ENCODE measurements around the gene ZNF407.

ZNF407 gene

DNA sequence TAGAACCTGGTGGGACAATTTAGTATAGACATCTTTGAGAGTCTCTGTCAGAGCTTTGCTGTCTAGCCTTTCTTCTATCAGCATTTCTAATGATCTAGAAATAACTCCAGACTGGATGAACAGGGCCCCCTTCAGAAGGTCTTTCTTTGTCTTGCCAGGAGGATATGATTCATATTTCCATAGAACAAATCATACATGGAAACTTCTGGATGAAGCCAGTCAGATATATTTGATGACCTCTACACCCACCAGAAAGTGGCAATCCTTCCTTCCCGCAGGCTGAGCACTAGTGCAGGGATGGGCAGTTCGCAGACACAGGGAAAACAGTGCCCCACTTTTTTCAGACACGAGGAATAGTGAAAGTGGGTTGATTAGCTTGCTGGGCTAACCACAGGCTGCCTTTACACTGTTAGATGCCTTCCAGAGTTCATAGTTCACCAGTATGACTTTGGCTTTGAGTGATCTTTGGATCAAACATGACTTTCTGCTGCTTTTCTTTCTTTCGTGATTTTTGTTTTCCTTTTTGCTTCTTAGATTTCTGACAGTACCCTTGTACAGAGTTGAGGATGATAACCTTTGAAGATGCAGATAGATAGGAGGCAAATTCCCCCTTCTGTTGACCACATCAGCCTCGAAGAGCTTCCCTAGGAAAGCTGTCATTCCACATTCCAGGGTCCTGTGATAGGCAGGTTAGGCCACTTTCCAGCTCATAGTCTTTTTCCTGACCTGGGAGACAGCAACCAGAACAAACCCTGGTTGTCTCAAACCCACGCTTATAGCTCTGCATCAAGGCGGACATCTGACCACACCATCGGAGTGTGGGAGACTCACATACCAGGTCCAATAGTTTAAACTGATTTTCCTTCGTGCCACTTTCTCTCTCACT is 237.0 kb downstream of the ZNF407 start (continued):
- TF ChIP-seq, protein P1, sequence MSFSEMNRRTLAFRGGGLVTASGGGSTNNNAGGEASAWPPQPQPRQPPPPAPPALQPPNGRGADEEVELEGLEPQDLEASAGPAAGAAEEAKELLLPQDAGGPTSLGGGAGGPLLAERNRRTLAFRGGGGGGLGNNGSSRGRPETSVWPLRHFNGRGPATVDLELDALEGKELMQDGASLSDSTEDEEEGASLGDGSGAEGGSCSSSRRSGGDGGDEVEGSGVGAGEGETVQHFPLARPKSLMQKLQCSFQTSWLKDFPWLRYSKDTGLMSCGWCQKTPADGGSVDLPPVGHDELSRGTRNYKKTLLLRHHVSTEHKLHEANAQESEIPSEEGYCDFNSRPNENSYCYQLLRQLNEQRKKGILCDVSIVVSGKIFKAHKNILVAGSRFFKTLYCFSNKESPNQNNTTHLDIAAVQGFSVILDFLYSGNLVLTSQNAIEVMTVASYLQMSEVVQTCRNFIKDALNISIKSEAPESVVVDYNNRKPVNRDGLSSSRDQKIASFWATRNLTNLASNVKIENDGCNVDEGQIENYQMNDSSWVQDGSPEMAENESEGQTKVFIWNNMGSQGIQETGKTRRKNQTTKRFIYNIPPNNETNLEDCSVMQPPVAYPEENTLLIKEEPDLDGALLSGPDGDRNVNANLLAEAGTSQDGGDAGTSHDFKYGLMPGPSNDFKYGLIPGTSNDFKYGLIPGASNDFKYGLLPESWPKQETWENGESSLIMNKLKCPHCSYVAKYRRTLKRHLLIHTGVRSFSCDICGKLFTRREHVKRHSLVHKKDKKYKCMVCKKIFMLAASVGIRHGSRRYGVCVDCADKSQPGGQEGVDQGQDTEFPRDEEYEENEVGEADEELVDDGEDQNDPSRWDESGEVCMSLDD (tag by site-specific recombination; IDR thresholded peaks at IDR 0.05) = no peak
- TF ChIP-seq ZNF629 (tag by site-specific recombination; IDR thresholded peaks at IDR 0.05) (no peak), SALL2 (tag by site-specific recombination; IDR thresholded peaks at IDR 0.05; ENCODE audit: borderline replicate concordance) (no peak), ZNF10 (tag by site-specific recombination; IDR thresholded peaks at IDR 0.05) (no peak), ZBTB44 (tag by site-specific recombination; IDR thresholded peaks at IDR 0.05) (no peak), ZNF202 (tag by site-specific recombination; IDR thresholded peaks at IDR 0.05; ENCODE audit: borderline replicate concordance) (no peak), ZIC2 (tag by site-specific recombination; IDR thresholded peaks at IDR 0.05) (no peak), ZFP69B (tag by site-specific recombination; IDR thresholded peaks at IDR 0.05) (no peak), HOXA7 (CRISPR knock-in tag; IDR thresholded peaks at IDR 0.05; ENCODE audit: borderline replicate concordance) (no peak), ZNF530 (tag by site-specific recombination; IDR thresholded peaks at IDR 0.05; ENCODE audit: low read depth) (no peak), GLI2 (tag by site-specific recombination; IDR thresholded peaks at IDR 0.05; ENCODE audit: borderline replicate concordance, low read depth) (no peak)
- TF ChIP-seq, protein P2, sequence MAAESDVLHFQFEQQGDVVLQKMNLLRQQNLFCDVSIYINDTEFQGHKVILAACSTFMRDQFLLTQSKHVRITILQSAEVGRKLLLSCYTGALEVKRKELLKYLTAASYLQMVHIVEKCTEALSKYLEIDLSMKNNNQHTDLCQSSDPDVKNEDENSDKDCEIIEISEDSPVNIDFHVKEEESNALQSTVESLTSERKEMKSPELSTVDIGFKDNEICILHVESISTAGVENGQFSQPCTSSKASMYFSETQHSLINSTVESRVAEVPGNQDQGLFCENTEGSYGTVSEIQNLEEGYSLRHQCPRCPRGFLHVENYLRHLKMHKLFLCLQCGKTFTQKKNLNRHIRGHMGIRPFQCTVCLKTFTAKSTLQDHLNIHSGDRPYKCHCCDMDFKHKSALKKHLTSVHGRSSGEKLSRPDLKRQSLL (tag by site-specific recombination; IDR thresholded peaks at IDR 0.05) = no peak
- TF ChIP-seq, protein P3, sequence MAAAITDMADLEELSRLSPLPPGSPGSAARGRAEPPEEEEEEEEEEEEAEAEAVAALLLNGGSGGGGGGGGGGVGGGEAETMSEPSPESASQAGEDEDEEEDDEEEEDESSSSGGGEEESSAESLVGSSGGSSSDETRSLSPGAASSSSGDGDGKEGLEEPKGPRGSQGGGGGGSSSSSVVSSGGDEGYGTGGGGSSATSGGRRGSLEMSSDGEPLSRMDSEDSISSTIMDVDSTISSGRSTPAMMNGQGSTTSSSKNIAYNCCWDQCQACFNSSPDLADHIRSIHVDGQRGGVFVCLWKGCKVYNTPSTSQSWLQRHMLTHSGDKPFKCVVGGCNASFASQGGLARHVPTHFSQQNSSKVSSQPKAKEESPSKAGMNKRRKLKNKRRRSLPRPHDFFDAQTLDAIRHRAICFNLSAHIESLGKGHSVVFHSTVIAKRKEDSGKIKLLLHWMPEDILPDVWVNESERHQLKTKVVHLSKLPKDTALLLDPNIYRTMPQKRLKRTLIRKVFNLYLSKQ (tag by site-specific recombination; IDR thresholded peaks at IDR 0.05; ENCODE audit: borderline replicate concordance) = no peak

- Histone ChIP-seq H3K4me3 (ENCODE audit: low read depth, low read length) (no peak overlapping the region), H3K27ac (ENCODE audit: extremely low read depth, low read depth, low read length) (no peak overlapping the region), H3K4me1 (ENCODE audit: control insufficient read depth, insufficient read depth, low read length) (peaks cover 6% of the 10 kb centered on the region; the same call in 1 of the 2 replicates), H3K36me3 (ENCODE audit: control insufficient read depth in 2 of 2, insufficient read depth in 1 of 2, low read length in 2 of 2) (no peaks in the 10 kb centered on the region), H3K9me3 (ENCODE audit: control insufficient read depth, insufficient read depth, low read depth, low read length) (no peaks in the 10 kb centered on the region)
- POLR2A ChIA-PET = no interaction called here
- CTCF ChIA-PET = interaction anchor here (0.6 to 0.7 kb wide), 2 partner anchors 11 kb away, joined by 3 to 5 read pairs; no protein-coding TSS in a partner anchor
- TF ChIP-seq SP7 (tag by site-specific recombination; IDR thresholded peaks at IDR 0.05) (no peak), ZNF362 (tag by site-specific recombination; IDR thresholded peaks at IDR 0.05) (no peak), KLF16 (tag by site-specific recombination; IDR thresholded peaks at IDR 0.05) (no peak), ZNF560 (tag by site-specific recombination; IDR thresholded peaks at IDR 0.05; ENCODE audit: borderline replicate concordance) (no peak), ZNF292 (tag by site-specific recombination; IDR thresholded peaks at IDR 0.05; ENCODE audit: borderline replicate concordance, low read depth) (no peak), ZNF184 (tag by site-specific recombination; IDR thresholded peaks at IDR 0.05) (no peak), ZNF138 (tag by site-specific recombination; IDR thresholded peaks at IDR 0.05; ENCODE audit: borderline replicate concordance) (no peak)
- TF ChIP-seq, protein P4, sequence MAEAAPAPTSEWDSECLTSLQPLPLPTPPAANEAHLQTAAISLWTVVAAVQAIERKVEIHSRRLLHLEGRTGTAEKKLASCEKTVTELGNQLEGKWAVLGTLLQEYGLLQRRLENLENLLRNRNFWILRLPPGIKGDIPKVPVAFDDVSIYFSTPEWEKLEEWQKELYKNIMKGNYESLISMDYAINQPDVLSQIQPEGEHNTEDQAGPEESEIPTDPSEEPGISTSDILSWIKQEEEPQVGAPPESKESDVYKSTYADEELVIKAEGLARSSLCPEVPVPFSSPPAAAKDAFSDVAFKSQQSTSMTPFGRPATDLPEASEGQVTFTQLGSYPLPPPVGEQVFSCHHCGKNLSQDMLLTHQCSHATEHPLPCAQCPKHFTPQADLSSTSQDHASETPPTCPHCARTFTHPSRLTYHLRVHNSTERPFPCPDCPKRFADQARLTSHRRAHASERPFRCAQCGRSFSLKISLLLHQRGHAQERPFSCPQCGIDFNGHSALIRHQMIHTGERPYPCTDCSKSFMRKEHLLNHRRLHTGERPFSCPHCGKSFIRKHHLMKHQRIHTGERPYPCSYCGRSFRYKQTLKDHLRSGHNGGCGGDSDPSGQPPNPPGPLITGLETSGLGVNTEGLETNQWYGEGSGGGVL (tag by site-specific recombination; IDR thresholded peaks at IDR 0.05) = no peak
- TF ChIP-seq, protein P5, sequence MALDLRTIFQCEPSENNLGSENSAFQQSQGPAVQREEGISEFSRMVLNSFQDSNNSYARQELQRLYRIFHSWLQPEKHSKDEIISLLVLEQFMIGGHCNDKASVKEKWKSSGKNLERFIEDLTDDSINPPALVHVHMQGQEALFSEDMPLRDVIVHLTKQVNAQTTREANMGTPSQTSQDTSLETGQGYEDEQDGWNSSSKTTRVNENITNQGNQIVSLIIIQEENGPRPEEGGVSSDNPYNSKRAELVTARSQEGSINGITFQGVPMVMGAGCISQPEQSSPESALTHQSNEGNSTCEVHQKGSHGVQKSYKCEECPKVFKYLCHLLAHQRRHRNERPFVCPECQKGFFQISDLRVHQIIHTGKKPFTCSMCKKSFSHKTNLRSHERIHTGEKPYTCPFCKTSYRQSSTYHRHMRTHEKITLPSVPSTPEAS (tag by site-specific recombination; IDR thresholded peaks at IDR 0.05) = no peak
These were observed 238.8 kb downstream of the ZNF407 start for GRCh38 chr18:74836296-74837139.

Data from HEK293 (cell line).